Measurements from ENCODE around the gene SH3RF1.

GRCh38 chr4:169115897-169116254 lies 154.9 kb downstream of the SH3RF1 start:
- TF ChIP-seq POLR2AphosphoS5 (IDR thresholded peaks at IDR 0.05) (no peak), CTCF (IDR thresholded peaks at IDR 0.05) (no peak)

Data from sigmoid colon (tissue), 4 donors.